Measurements from ENCODE around the gene OLA1. TPM values are rescaled to one million over a fixed set of nuclear protein-coding genes. Genes with fewer than 3 reads are reported as not detected.

The OLA1 gene
- total RNA-seq, 1 donor from 2014 or later: 36.1 TPM

GRCh38 chr2:174243812-174244211 is 4.5 kb downstream of the OLA1 start:
- H3K27ac ChIP-seq: no peak overlapping the region
- no peak for DNase-seq (ENCODE audit: extremely low spot score in 2 of 2)

GRCh38 chr2:174240097-174240496 is 8.2 kb downstream of the OLA1 start:
- no peaks in the 10 kb centered on the region for H3K9me3 ChIP-seq
- no peak for TF ChIP-seq POLR2AphosphoS5 (IDR thresholded peaks at IDR 0.05; ENCODE audit: insufficient read depth in 1 of 2, low read depth in 1 of 2)
- TF ChIP-seq, protein P1, sequence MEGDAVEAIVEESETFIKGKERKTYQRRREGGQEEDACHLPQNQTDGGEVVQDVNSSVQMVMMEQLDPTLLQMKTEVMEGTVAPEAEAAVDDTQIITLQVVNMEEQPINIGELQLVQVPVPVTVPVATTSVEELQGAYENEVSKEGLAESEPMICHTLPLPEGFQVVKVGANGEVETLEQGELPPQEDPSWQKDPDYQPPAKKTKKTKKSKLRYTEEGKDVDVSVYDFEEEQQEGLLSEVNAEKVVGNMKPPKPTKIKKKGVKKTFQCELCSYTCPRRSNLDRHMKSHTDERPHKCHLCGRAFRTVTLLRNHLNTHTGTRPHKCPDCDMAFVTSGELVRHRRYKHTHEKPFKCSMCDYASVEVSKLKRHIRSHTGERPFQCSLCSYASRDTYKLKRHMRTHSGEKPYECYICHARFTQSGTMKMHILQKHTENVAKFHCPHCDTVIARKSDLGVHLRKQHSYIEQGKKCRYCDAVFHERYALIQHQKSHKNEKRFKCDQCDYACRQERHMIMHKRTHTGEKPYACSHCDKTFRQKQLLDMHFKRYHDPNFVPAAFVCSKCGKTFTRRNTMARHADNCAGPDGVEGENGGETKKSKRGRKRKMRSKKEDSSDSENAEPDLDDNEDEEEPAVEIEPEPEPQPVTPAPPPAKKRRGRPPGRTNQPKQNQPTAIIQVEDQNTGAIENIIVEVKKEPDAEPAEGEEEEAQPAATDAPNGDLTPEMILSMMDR (IDR thresholded peaks at IDR 0.05): no peak
- no peak for TF ChIP-seq POLR2A (IDR thresholded peaks at IDR 0.05)

More at GRCh38 chr2:174243812-174244211, 4.5 kb downstream of the OLA1 start:
- TF ChIP-seq POLR2AphosphoS5 (IDR thresholded peaks at IDR 0.05; ENCODE audit: insufficient read depth in 1 of 2, low read depth in 1 of 2): no peak
- TF ChIP-seq, protein P1 (IDR thresholded peaks at IDR 0.05): no peak
- Histone ChIP-seq H3K27me3 (no peaks in the 10 kb centered on the region), H3K36me3 (peaks cover 0 to 7% of the 10 kb centered on the region in 2 donors), H3K4me3 (no peak overlapping the region), H3K4me1 (peaks cover 14% of the 10 kb centered on the region), H3K9me3 (no peaks in the 10 kb centered on the region)
- intact Hi-C loops (cut with DNase I): no loop called here

DNA sequence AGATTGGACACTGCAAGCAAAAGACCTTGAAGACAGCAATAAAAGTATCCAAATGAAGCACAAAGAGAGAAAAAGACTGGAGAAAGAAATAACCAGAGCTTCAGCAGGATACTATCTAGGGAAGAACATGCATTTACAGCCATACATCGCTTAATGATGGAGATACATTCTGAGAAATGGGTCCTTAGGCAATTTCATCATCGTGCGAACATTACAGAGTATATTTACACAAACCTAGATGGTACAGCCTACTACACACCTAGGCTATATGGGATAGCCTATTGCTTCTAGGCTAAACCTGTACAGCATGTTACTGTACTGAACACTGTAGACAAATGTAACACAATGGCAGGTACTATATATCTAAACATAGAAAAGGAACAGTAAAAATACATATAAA is 11.9 kb downstream of the OLA1 start:
- DNase-seq (ENCODE audit: extremely low spot score in 2 of 2): no peak
- TF ChIP-seq POLR2AphosphoS5 (IDR thresholded peaks at IDR 0.05; ENCODE audit: insufficient read depth in 1 of 2, low read depth in 1 of 2): no peak
- TF ChIP-seq, protein P1 (IDR thresholded peaks at IDR 0.05): no peak
- TF ChIP-seq POLR2A (IDR thresholded peaks at IDR 0.05): no peak
- Histone ChIP-seq H3K27me3 (no peaks in the 10 kb centered on the region), H3K4me3 (no peak overlapping the region), H3K4me1 (no peaks in the 10 kb centered on the region), H3K9me3 (no peaks in the 10 kb centered on the region), H3K27ac (no peak overlapping the region), H3K36me3 (no peaks in the 10 kb centered on the region)
- intact Hi-C loops (cut with DNase I): no loop called here

More at GRCh38 chr2:174240097-174240496, 8.2 kb downstream of the OLA1 start:
- H3K4me3 ChIP-seq: no peak overlapping the region
- no peaks in the 10 kb centered on the region for H3K27me3 ChIP-seq
- intact Hi-C loops (cut with DNase I): no loop called here
- no peaks in the 10 kb centered on the region for H3K4me1 ChIP-seq
- no peak for DNase-seq (ENCODE audit: extremely low spot score in 2 of 2)
- no peak overlapping the region for H3K27ac ChIP-seq
- peaks cover 0 to 7% of the 10 kb centered on the region in 2 donors for H3K36me3 ChIP-seq

- intact Hi-C loops (cut with DNase I): no loop called here
- TF ChIP-seq, protein P1 (IDR thresholded peaks at IDR 0.05): no peak
- H3K4me1 ChIP-seq: no peaks in the 10 kb centered on the region
- no peaks in the 10 kb centered on the region for H3K36me3 ChIP-seq
- H3K9me3 ChIP-seq: no peaks in the 10 kb centered on the region
- DNase-seq (ENCODE audit: extremely low spot score in 2 of 2): no peak
- no peak overlapping the region for H3K4me3 ChIP-seq
- no peak overlapping the region for H3K27ac ChIP-seq
- no peaks in the 10 kb centered on the region for H3K27me3 ChIP-seq
Measured at GRCh38 chr2:174235680-174236079, 12.7 kb downstream of the OLA1 start.

DNA sequence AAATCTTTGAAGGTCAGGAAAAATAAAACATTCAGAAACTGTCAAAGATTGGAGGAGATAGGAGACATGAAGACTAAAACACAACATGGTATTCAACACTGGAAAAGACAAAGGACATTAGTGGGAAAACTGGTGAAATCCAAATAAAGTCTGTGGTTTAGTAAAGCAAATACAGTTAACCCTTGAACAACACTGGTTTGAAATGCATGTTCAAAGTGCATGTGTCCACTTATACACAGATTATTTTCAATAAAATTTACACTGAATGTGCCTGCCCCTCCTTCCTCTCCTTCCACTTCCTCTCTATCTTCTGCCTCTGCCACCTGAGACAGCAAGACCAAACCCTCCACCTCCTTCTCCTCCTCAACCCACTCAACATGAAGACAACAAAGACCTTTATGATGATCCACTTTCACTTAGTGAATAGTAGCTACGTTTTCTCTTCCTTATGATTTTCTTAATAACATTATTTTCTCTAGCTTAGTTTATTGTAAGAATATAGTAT is 14.5 kb downstream of the OLA1 start:
- Histone ChIP-seq H3K9me3 (no peaks in the 10 kb centered on the region), H3K4me1 (no peaks in the 10 kb centered on the region), H3K36me3 (no peaks in the 10 kb centered on the region), H3K4me3 (no peak overlapping the region), H3K27me3 (no peaks in the 10 kb centered on the region), H3K27ac (no peak overlapping the region)
- DNase-seq (ENCODE audit: extremely low spot score in 2 of 2): no peak
- TF ChIP-seq POLR2AphosphoS5 (IDR thresholded peaks at IDR 0.05; ENCODE audit: insufficient read depth in 1 of 2, low read depth in 1 of 2): no peak
- TF ChIP-seq, protein P1 (IDR thresholded peaks at IDR 0.05): no peak
- intact Hi-C loops (cut with DNase I): no loop called here
